ENCODE measurements around the gene TSGA10IP. TPM values are rescaled to one million over a fixed set of nuclear protein-coding genes. Genes with fewer than 3 reads are reported as not detected.

The TSGA10IP gene
- total RNA-seq, 1 experiment from 2014 or later = not detected

DNA sequence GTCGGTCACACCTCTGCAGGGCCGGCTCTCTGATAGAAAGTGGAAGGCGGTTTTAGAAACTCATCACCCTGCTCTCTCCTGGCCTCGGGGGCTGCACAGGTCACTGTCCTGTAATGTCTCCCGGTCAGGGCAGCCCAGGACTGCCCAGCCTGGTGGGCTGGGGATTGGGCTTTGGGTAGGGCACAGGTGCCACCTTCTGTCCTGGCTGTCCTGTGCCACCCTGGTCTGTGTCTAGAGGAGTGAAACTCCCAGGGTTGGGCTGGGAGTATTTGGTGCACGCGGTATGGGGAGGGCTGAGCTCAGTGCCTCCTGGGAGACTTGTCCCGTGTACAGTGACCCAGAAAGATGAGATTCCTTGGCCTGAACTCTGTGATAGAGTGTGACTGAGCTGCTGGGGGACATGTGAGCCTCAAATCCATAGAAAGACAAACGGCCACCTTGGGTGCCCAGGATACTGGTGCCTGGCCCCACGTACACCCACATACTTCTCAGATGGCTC lies 34.0 kb downstream of the TSGA10IP start:
- CTCF ChIA-PET = interaction anchor here (0.6 to 1.0 kb wide), 2 partner anchors 22 to 88 kb away, joined by 3 read pairs; partner anchors contain the start of gene CCDC85B
- no TSS peak for BruUV-seq (replicated peaks)
- Histone ChIP-seq H3K4me3 (ENCODE audit: low read depth, low read length) (no peak overlapping the region), H3K9me3 (no peaks in the 10 kb centered on the region), H3K36me3 (ENCODE audit: control insufficient read depth, insufficient read depth, low read length) (no peaks in the 10 kb centered on the region), H3K4me1 (no peaks in the 10 kb centered on the region), H3K27me3 (replicated peaks; ENCODE audit: control insufficient read depth, insufficient read depth, low read length) (no peaks in the 10 kb centered on the region)
- Mint-ChIP-seq H3K4me1 (ENCODE audit: low read depth, unreplicated experiment) (no peaks in the 10 kb centered on the region), H3K27me3 (ENCODE audit: insufficient read depth, unreplicated experiment) (no peaks in the 10 kb centered on the region), H3K27ac (ENCODE audit: unreplicated experiment) (no peak overlapping the region), H3K9me3 (ENCODE audit: unreplicated experiment) (no peaks in the 10 kb centered on the region), H3K36me3 (ENCODE audit: insufficient read depth, unreplicated experiment) (peaks cover 53% of the 10 kb centered on the region), H3K4me3 (ENCODE audit: unreplicated experiment) (no peak overlapping the region)
- intact Hi-C loops (cut with micrococcal nuclease; ENCODE audit: unreplicated experiment) = no loop called here
- TF ChIP-seq, protein P1, sequence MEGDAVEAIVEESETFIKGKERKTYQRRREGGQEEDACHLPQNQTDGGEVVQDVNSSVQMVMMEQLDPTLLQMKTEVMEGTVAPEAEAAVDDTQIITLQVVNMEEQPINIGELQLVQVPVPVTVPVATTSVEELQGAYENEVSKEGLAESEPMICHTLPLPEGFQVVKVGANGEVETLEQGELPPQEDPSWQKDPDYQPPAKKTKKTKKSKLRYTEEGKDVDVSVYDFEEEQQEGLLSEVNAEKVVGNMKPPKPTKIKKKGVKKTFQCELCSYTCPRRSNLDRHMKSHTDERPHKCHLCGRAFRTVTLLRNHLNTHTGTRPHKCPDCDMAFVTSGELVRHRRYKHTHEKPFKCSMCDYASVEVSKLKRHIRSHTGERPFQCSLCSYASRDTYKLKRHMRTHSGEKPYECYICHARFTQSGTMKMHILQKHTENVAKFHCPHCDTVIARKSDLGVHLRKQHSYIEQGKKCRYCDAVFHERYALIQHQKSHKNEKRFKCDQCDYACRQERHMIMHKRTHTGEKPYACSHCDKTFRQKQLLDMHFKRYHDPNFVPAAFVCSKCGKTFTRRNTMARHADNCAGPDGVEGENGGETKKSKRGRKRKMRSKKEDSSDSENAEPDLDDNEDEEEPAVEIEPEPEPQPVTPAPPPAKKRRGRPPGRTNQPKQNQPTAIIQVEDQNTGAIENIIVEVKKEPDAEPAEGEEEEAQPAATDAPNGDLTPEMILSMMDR (IDR thresholded peaks at IDR 0.05; ENCODE audit: insufficient read depth in 1 of 2, low read depth in 1 of 2, low read length in 1 of 2, severe bottlenecking in 1 of 2, unreplicated experiment in 1 of 2) = no peak
- no peak for DNase-seq
- POLR2A ChIA-PET = interaction anchor here (0.6 kb wide), 1 partner anchor 11 kb away, joined by 7 read pairs; no protein-coding TSS in a partner anchor

DNA sequence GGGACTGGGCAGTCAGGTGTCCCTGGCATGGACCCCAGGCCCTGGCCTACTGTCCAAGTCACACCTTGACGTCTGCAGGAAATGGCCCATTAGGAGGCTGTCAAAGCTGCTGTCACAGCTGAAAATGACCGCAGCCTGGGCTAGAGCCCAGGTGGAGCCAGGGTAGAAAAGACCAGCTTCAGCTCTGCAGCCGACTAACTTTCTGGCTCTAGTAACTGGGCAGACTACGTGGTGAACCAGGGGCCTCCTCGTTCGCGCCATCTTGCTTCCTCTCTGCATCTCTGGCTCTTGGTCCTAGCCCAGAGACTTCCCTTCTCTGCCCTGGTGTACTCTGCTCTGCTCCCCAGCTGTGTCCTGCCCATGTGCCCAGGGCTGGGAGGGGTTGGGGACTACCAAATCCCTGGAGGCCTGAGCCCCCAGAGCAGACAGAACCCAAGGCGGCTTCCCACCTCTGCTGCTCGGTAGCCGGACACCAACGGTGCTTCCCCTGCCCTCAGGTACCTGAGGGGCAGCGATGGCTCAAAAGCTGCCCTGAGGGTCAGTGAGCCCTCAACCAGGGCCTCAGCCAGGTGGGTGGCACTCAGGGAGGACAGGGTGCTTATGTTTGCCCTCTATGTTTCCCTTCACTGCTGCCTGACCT lies 35.9 kb downstream of the TSGA10IP start:
- H3K36me3 ChIP-seq (ENCODE audit: control insufficient read depth, insufficient read depth, low read length) = no peaks in the 10 kb centered on the region
- H3K36me3 Mint-ChIP-seq (ENCODE audit: insufficient read depth, unreplicated experiment) = peaks cover 41% of the 10 kb centered on the region
- DNase-seq = no peak
- intact Hi-C loops (cut with micrococcal nuclease; ENCODE audit: unreplicated experiment) = no loop called here
- no peak overlapping the region for H3K4me3 Mint-ChIP-seq (ENCODE audit: unreplicated experiment)
- H3K27me3 ChIP-seq (replicated peaks; ENCODE audit: control insufficient read depth, insufficient read depth, low read length) = no peaks in the 10 kb centered on the region
- H3K4me1 ChIP-seq = no peaks in the 10 kb centered on the region
- no peaks in the 10 kb centered on the region for H3K9me3 Mint-ChIP-seq (ENCODE audit: unreplicated experiment)
- no peak overlapping the region for H3K4me3 ChIP-seq (ENCODE audit: low read depth, low read length)
- H3K9me3 ChIP-seq = no peaks in the 10 kb centered on the region
- no TSS peak for BruUV-seq (replicated peaks)
- TF ChIP-seq, protein P1 (IDR thresholded peaks at IDR 0.05; ENCODE audit: insufficient read depth in 1 of 2, low read depth in 1 of 2, low read length in 1 of 2, severe bottlenecking in 1 of 2, unreplicated experiment in 1 of 2) = no peak
- ChIA-PET CTCF (interaction anchor here (0.6 kb wide), 2 partner anchors 35 to 93 kb away, joined by 3 to 9 read pairs; partner anchors contain the start of gene FIBP), POLR2A (no interaction called here)
- H3K27ac Mint-ChIP-seq (ENCODE audit: unreplicated experiment) = no peak overlapping the region
- no peaks in the 10 kb centered on the region for H3K27me3 Mint-ChIP-seq (ENCODE audit: insufficient read depth, unreplicated experiment)
- H3K4me1 Mint-ChIP-seq (ENCODE audit: low read depth, unreplicated experiment) = no peaks in the 10 kb centered on the region

DNA sequence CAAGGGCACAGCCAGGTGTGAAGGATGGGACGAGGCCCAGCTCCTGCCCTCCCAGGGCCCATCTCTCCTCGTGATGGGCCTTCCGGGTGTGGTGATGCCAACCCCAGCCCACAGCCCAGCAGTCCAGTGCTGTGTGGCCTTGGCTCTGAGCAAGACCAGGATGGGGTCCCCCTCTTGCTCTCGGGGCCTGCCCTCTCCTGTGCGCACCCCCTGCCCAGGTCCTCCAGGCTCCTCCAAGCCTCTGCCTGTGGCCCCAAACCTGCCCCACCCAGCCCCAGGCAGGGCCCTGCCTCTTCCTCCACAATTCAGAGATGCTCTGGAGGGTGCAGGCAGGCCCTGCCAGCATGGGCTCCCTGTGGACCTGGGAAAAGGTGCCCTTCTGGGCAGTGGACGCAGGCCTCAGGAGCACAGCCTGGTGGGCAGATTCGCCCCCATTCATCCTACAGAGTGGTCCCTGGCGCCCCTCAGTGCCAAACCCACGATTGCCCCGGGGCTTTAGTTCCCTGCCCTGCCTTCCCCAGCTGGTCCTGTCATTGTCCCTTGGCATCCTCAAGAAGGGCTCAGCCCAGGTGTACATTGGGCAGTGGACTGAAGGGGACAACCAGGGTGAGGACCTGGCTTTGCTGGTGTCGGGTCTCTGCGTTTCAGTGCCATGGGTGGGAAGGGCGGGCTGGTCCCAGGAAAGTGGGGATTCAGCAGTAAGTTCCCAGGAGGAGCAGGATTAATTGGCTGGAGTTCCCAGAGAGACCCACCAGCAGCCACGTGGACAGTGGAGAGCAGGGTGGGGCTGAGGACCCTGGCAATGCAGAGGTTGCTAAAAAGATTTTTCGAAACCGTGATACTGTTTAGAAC lies 36.9 kb downstream of the TSGA10IP start:
- H3K4me3 Mint-ChIP-seq (ENCODE audit: unreplicated experiment) = no peak overlapping the region
- ChIA-PET CTCF (interaction anchor here (0.6 to 1.4 kb wide), 3 partner anchors 82 to 94 kb away, joined by 3 to 9 read pairs (median 7); partner anchors contain the start of genes FIBP and FOSL1), POLR2A (interaction anchor here (0.6 kb wide), 2 partner anchors 11 to 93 kb away, joined by 3 to 5 read pairs; no protein-coding TSS in a partner anchor)
- peaks cover 33% of the 10 kb centered on the region for H3K36me3 Mint-ChIP-seq (ENCODE audit: insufficient read depth, unreplicated experiment)
- no peak overlapping the region for H3K27ac Mint-ChIP-seq (ENCODE audit: unreplicated experiment)
- H3K9me3 ChIP-seq = no peaks in the 10 kb centered on the region
- H3K27me3 ChIP-seq (replicated peaks; ENCODE audit: control insufficient read depth, insufficient read depth, low read length) = no peaks in the 10 kb centered on the region
- H3K9me3 Mint-ChIP-seq (ENCODE audit: unreplicated experiment) = no peaks in the 10 kb centered on the region
- TF ChIP-seq, protein P1 (IDR thresholded peaks at IDR 0.05; ENCODE audit: insufficient read depth in 1 of 2, low read depth in 1 of 2, low read length in 1 of 2, severe bottlenecking in 1 of 2, unreplicated experiment in 1 of 2) = no peak
- no peaks in the 10 kb centered on the region for H3K36me3 ChIP-seq (ENCODE audit: control insufficient read depth, insufficient read depth, low read length)
- H3K4me1 ChIP-seq = no peaks in the 10 kb centered on the region
- no peaks in the 10 kb centered on the region for H3K27me3 Mint-ChIP-seq (ENCODE audit: insufficient read depth, unreplicated experiment)
- DNase-seq = no peak
- intact Hi-C loops (cut with micrococcal nuclease; ENCODE audit: unreplicated experiment) = no loop called here
- no TSS peak for BruUV-seq (replicated peaks)
- no peaks in the 10 kb centered on the region for H3K4me1 Mint-ChIP-seq (ENCODE audit: low read depth, unreplicated experiment)
- H3K4me3 ChIP-seq (ENCODE audit: low read depth, low read length) = no peak overlapping the region
